ENCODE measurements around the gene ITGA7.

GRCh38 chr12:55725556-55725955 lies 17.9 kb upstream of the ITGA7 start:
- TF ChIP-seq USF1 (IDR thresholded peaks at IDR 0.05), result no peak
- TF ChIP-seq REST (IDR thresholded peaks at IDR 0.05; ENCODE audit: low read depth), result no peak
- TF ChIP-seq EP300 (IDR thresholded peaks at IDR 0.05; ENCODE audit: borderline replicate concordance), result no peak
- TF ChIP-seq YY1 (IDR thresholded peaks at IDR 0.05; ENCODE audit: low read depth), result no peak
- no peak for TF ChIP-seq TAF1 (IDR thresholded peaks at IDR 0.05; ENCODE audit: low read depth)
- TF ChIP-seq CREB1 (IDR thresholded peaks at IDR 0.05; ENCODE audit: low read depth), result no peak
- no peak for TF ChIP-seq FOXM1 (IDR thresholded peaks at IDR 0.05; ENCODE audit: borderline replicate concordance, low read depth)
- no peak for TF ChIP-seq RAD21 (IDR thresholded peaks at IDR 0.05; ENCODE audit: low read depth)
- TF ChIP-seq NFIC (IDR thresholded peaks at IDR 0.05), result no peak
- TF ChIP-seq MAX (IDR thresholded peaks at IDR 0.05), result no peak
- TF ChIP-seq EGR1 (IDR thresholded peaks at IDR 0.05), result no peak
- no peak for TF ChIP-seq TEAD4 (IDR thresholded peaks at IDR 0.05)

All from Ishikawa (cell line).